GM12878 (cell line): ENCODE data around the gene MCM9. TPM values are rescaled to one million over a fixed set of nuclear protein-coding genes. Genes with fewer than 3 reads are reported as not detected.

ENCODE experiments used
- ATAC-seq: fragments of 200-7000 bp; cut with Tn5 transposase; 3 replicates; pipeline ENCODE4 v1.9.1; 2020; ENCODE audit warnings: mild to moderate bottlenecking, moderate library complexity
- BruUV-seq: library from RNA; stranded (reverse); fragments of 400-500 nt; replicated peaks from 2 replicates; lab custom pipeline; 2021; lab: Mats Ljungman, UMichigan
- CTCF ChIA-PET: fragments of 300-600 bp; sonication (Branson Sonifier 250); formaldehyde crosslinking; extraction: SDS; loops from one replicate; lab custom pipeline; 2021; ENCODE audit warnings: inconsistent platforms; lab: Yijun Ruan, JAX
- POLR2A ChIA-PET: fragments of 350-600 bp; formaldehyde crosslinking; extraction: SDS; loops from one replicate; lab custom pipeline; 2021; ENCODE audit warnings: inconsistent platforms; lab: Charles Lee
- RAD21 ChIA-PET: fragments of 300-600 bp; sonication (Branson Sonifier 250); formaldehyde crosslinking; loops from one replicate; lab custom pipeline; 2023; ENCODE audit warnings: antibody characterized with exemption; ENCODE audit not compliant: unreplicated experiment; lab: Charles Lee
- SMC1A ChIA-PET: fragments of 300-600 bp; sonication (Branson Sonifier 250); formaldehyde crosslinking; loops from one replicate; lab custom pipeline; 2023; ENCODE audit not compliant: unreplicated experiment, uncharacterized antibody; lab: Charles Lee
- DNase-seq: peaks from one replicate; pipeline ENCODE4 v3.0.0-alpha.2; 2011; ENCODE audit warnings: low read depth, low spot score
- FAIRE-seq: peaks from 3 replicates; lab custom pipeline; 2011; peaks lifted over from hg19 to GRCh38; lab: Jason Lieb, UNC
- H2AFZ ChIP-seq: 2 replicates; pipeline ENCODE4 v1.6.0; 2011; ENCODE audit warnings: low read depth, low read length, control low read depth; ENCODE audit not compliant: control insufficient read depth
- H3K27ac ChIP-seq: 2 replicates; pipeline ENCODE4 v1.5.1; 2011; ENCODE audit warnings: control low read depth; ENCODE audit not compliant: control insufficient read depth, insufficient read depth
- H3K27me3 ChIP-seq, 2 experiments: replicated peaks in 1 of 2; 2 replicates each; pipeline versions ENCODE4 v1.6.0 to v1.6.1; 2011; ENCODE audit warnings: low read length in 1 of 2; ENCODE audit not compliant: control insufficient read depth in 2 of 2, insufficient read depth in 2 of 2
- H3K36me3 ChIP-seq, 2 experiments: 2 replicates each; pipeline ENCODE4 v1.5.1; 2011; ENCODE audit warnings: low read length in 1 of 2; ENCODE audit not compliant: control insufficient read depth in 2 of 2, insufficient read depth in 2 of 2
- H3K4me1 ChIP-seq: 2 replicates; pipeline ENCODE4 v1.6.1; 2011; ENCODE audit warnings: mild to moderate bottlenecking, low read length, moderate library complexity, mixed read lengths; ENCODE audit not compliant: control insufficient read depth, insufficient read depth
- H3K4me2 ChIP-seq: 2 replicates; pipeline ENCODE4 v1.6.0; 2011; ENCODE audit warnings: control low read depth; ENCODE audit not compliant: control insufficient read depth, insufficient read depth
- H3K4me3 ChIP-seq: fragments of 200-600 bp; sonication (generic); 2 replicates; pipeline ENCODE4 v1.5.1; 2016
- H3K79me2 ChIP-seq: 2 replicates; pipeline ENCODE4 v1.6.0; 2011; ENCODE audit warnings: low read length; ENCODE audit not compliant: control insufficient read depth, insufficient read depth
- H3K9ac ChIP-seq: 2 replicates; pipeline ENCODE4 v1.8.0; 2011; ENCODE audit warnings: low read length, control low read depth, mixed read lengths; ENCODE audit not compliant: control insufficient read depth, insufficient read depth
- H3K9me3 ChIP-seq: replicated peaks from 3 replicates; pipeline ENCODE4 v1.5.1; 2011; ENCODE audit warnings: mild to moderate bottlenecking, low read length; ENCODE audit not compliant: control insufficient read depth, insufficient read depth
- H4K20me1 ChIP-seq: 2 replicates; pipeline ENCODE4 v1.6.0; 2011; ENCODE audit not compliant: control insufficient read depth, insufficient read depth
- BRCA1 ChIP-seq: IDR thresholded peaks from 2 replicates; pipeline ENCODE4 v1.6.1; 2011; ENCODE audit warnings: low read depth, low read length, improper control_type of control experiment
- CHD1 ChIP-seq: IDR thresholded peaks from 2 replicates; pipeline ENCODE4 v1.6.1; 2012; ENCODE audit warnings: low read depth, low read length, improper control_type of control experiment
- CREB1 ChIP-seq: IDR thresholded peaks from 2 replicates; pipeline ENCODE4 v1.6.1; 2012; ENCODE audit warnings: low read depth, mild to moderate bottlenecking, inconsistent platforms
- HDGF ChIP-seq: fragments of 450-650 bp; IDR thresholded peaks from 2 replicates; pipeline ENCODE4 v1.6.1; 2016; ENCODE audit warnings: antibody characterized with exemption
- MYC ChIP-seq: IDR thresholded peaks from 2 replicates; pipeline ENCODE4 v1.6.1; 2011; ENCODE audit warnings: mild to moderate bottlenecking, low read length, moderate library complexity, inconsistent platforms; ENCODE audit not compliant: insufficient read depth, insufficient replicate concordance, insufficient read length, severe bottlenecking
- NFYA ChIP-seq: IDR thresholded peaks from 2 replicates; pipeline ENCODE4 v1.6.1; 2011; ENCODE audit warnings: low read depth, mild to moderate bottlenecking, low read length, improper control_type of control experiment, borderline replicate concordance
- NR2C2 ChIP-seq: IDR thresholded peaks from 2 replicates; pipeline ENCODE4 v1.6.1; 2011; ENCODE audit warnings: borderline replicate concordance, low read depth; ENCODE audit not compliant: control insufficient read depth, insufficient read length
- RFX5 ChIP-seq: IDR thresholded peaks from 2 replicates; pipeline ENCODE4 v1.6.1; 2011; ENCODE audit warnings: low read depth, low read length, improper control_type of control experiment
- ZNF217 ChIP-seq: fragments of 450-650 bp; IDR thresholded peaks from 2 replicates; pipeline ENCODE4 v1.6.1; 2017; ENCODE audit warnings: antibody characterized with exemption, mild to moderate bottlenecking
- ZSCAN29 ChIP-seq: fragments of 450-650 bp; IDR thresholded peaks from 2 replicates; pipeline ENCODE4 v1.6.1; 2017; ENCODE audit warnings: mild to moderate bottlenecking, moderate library complexity
- WGBS: methylation state at CpG from one replicate; pipeline ENCODE4 v1.1.6; 2016; ENCODE audit warnings: low lambda C conversion rate; ENCODE audit not compliant: insufficient replicate concordance, insufficient coverage; ENCODE audit errors: missing lambda C conversion rate; 5-methylcytosine and 5-hydroxymethylcytosine counted together
- in situ Hi-C: fragments of 300-500 bp; cut with MboI; formaldehyde crosslinking; loops from 9 replicates; pipeline ENCODE4 v1.14.3; 2018; ENCODE audit warnings: mixed read lengths
- intact Hi-C: fragments of 100-400 bp; cut with micrococcal nuclease; formaldehyde crosslinking; loops from one replicate; pipeline ENCODE4 v1.14.2; 2022; ENCODE audit not compliant: unreplicated experiment
- polyA plus RNA-seq, 11 experiments: library from polyadenylated mRNA; depleted of rRNA in 4 of 11; unstranded in 6 of 11; stranded (reverse) in 5 of 11; fragments of >200 nt; fragmentation: Nextera tagmentation in 4 of 11; fragmentation: Illumina TruSeq in 1 of 11; extraction: Ambion mirVana in 4 of 11; extraction: Trizol in 1 of 11; gene quantifications; 1 replicate in 1 of 11; 2 replicates in 10 of 11; pipeline versions ENCODE4 v1.2.1 to v1.2.3, GENCODE V29; 2011 to 2016; ENCODE audit warnings: inconsistent platforms in 2 of 11, missing spikeins in 2 of 11, low read depth in 1 of 11
- total RNA-seq, 4 experiments: library from RNA; depleted of rRNA in 3 of 4; stranded (reverse); fragments of >200 nt in 3 of 4; fragmentation: Illumina TruSeq in 1 of 4; extraction: Trizol in 1 of 4; gene quantifications; 2 replicates each; pipeline versions ENCODE4 v1.2.1 to v1.2.3, GENCODE V29; 2013 to 2021
- TF ChIP-seq, protein P1 (sequence below): fragments of 450-650 bp; IDR thresholded peaks from 2 replicates; pipeline ENCODE4 v1.6.1; 2014; ENCODE audit warnings: mild to moderate bottlenecking
- TF ChIP-seq, protein P2 (sequence below): IDR thresholded peaks from 2 replicates; pipeline ENCODE4 v1.6.1; 2012; ENCODE audit warnings: mild to moderate bottlenecking, low read depth, low read length
- TF ChIP-seq, protein P3 (sequence below): IDR thresholded peaks from 2 replicates; pipeline ENCODE4 v1.6.1; 2012; ENCODE audit warnings: low read depth, low read length, improper control_type of control experiment
- TF ChIP-seq, protein P4 (sequence below): IDR thresholded peaks from 2 replicates; pipeline ENCODE4 v1.6.1; 2011; ENCODE audit warnings: mild to moderate bottlenecking, low read depth, low read length, moderate library complexity; ENCODE audit not compliant: insufficient replicate concordance
- TF ChIP-seq, protein P5 (sequence below): fragments of 450-650 bp; IDR thresholded peaks from 2 replicates; pipeline ENCODE4 v1.6.1; 2018; ENCODE audit warnings: borderline replicate concordance, mild to moderate bottlenecking; ENCODE audit not compliant: partially characterized antibody

The MCM9 gene
- total and polyA plus RNA-seq, 10 of the 15 experiments (the other 5 are each of a cell fraction or from before 2014, with no cell fraction given): 3.4 to 18.5 (median 9.7) TPM

DNA sequence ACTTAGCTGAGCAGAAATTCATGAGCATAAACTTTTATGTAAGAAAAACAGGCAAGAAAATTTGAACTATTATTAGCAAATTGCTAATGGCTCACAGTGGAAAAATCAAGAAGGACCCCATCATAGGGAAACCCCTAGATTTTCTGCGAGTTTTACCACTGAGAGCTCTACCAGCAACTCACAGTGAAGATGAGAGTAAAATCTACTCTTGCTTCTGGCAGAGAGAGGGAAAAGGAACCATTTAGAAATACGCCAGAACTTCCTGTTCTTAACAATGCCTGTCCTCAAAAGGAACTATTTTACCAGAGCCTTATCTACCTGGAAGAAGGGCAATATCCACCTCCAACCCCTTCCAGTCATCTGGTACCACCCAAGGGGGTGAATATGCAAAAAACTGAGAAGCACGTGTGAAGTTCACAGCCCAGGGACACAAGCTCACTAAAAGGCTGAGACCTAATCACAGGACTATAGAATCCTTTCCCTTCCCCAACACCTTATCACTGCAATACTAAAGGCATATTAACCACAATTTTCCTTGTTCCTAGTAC lies 75.4 kb downstream of the MCM9 start:
- no peak overlapping the region for H3K9ac ChIP-seq
- H4K20me1 ChIP-seq: no peaks in the 10 kb centered on the region
- DNase-seq: no peak
- H3K4me2 ChIP-seq: no peak overlapping the region
- 14% methylated on average over 3 of the region's 3 CpGs for whole genome bisulfite sequencing
- in situ Hi-C loops (no loop called here), intact Hi-C loops (no loop called here)
- no TSS peak for BruUV-seq
- peak overlapping the region; percentile 28 for H2AFZ ChIP-seq
- H3K27ac ChIP-seq: no peak overlapping the region
- 0 out of 4 replicates have a peak, but pooled peaks cover 2% of the 10 kb centered on the region in 2 experiments for H3K36me3 ChIP-seq
- no peak for FAIRE-seq
- ATAC-seq: no peak
- POLR2A ChIA-PET: interaction anchor here (1.2 kb wide), 1 partner anchor 14 kb away, joined by 3 read pairs; no protein-coding TSS in a partner anchor
- RAD21 ChIA-PET: no interaction called here
- CTCF ChIA-PET: interaction anchor here (1.0 kb wide), 1 partner anchor 36 kb away, joined by 4 read pairs; no protein-coding TSS in a partner anchor
- H3K4me1 ChIP-seq: no peaks in the 10 kb centered on the region
- no peaks in the 10 kb centered on the region for H3K27me3 ChIP-seq
- SMC1A ChIA-PET: interaction anchor here (1.0 to 1.2 kb wide), 3 partner anchors 16 to 31 kb away, joined by 3 to 4 read pairs (median 3); no protein-coding TSS in a partner anchor
- H3K9me3 ChIP-seq: peaks cover 5% of the 10 kb centered on the region; the same call in 2 of the 3 replicates
- H3K4me3 ChIP-seq: no peak overlapping the region
- H3K79me2 ChIP-seq: no peaks in the 10 kb centered on the region; the same call in 1 of the 2 replicates
- TF ChIP-seq ZSCAN29 (no peak), HDGF (no peak), ZNF217 (no peak), NR2C2 (no peak), NFYA (no peak), CHD1 (no peak), CREB1 (no peak), MYC (no peak), RFX5 (no peak), BRCA1 (no peak)
- TF ChIP-seq, protein P1, sequence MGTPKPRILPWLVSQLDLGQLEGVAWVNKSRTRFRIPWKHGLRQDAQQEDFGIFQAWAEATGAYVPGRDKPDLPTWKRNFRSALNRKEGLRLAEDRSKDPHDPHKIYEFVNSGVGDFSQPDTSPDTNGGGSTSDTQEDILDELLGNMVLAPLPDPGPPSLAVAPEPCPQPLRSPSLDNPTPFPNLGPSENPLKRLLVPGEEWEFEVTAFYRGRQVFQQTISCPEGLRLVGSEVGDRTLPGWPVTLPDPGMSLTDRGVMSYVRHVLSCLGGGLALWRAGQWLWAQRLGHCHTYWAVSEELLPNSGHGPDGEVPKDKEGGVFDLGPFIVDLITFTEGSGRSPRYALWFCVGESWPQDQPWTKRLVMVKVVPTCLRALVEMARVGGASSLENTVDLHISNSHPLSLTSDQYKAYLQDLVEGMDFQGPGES: no peak
- TF ChIP-seq, protein P2, sequence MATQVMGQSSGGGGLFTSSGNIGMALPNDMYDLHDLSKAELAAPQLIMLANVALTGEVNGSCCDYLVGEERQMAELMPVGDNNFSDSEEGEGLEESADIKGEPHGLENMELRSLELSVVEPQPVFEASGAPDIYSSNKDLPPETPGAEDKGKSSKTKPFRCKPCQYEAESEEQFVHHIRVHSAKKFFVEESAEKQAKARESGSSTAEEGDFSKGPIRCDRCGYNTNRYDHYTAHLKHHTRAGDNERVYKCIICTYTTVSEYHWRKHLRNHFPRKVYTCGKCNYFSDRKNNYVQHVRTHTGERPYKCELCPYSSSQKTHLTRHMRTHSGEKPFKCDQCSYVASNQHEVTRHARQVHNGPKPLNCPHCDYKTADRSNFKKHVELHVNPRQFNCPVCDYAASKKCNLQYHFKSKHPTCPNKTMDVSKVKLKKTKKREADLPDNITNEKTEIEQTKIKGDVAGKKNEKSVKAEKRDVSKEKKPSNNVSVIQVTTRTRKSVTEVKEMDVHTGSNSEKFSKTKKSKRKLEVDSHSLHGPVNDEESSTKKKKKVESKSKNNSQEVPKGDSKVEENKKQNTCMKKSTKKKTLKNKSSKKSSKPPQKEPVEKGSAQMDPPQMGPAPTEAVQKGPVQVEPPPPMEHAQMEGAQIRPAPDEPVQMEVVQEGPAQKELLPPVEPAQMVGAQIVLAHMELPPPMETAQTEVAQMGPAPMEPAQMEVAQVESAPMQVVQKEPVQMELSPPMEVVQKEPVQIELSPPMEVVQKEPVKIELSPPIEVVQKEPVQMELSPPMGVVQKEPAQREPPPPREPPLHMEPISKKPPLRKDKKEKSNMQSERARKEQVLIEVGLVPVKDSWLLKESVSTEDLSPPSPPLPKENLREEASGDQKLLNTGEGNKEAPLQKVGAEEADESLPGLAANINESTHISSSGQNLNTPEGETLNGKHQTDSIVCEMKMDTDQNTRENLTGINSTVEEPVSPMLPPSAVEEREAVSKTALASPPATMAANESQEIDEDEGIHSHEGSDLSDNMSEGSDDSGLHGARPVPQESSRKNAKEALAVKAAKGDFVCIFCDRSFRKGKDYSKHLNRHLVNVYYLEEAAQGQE: no peak
- TF ChIP-seq, protein P3, sequence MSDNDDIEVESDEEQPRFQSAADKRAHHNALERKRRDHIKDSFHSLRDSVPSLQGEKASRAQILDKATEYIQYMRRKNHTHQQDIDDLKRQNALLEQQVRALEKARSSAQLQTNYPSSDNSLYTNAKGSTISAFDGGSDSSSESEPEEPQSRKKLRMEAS: no peak
- TF ChIP-seq, protein P4, sequence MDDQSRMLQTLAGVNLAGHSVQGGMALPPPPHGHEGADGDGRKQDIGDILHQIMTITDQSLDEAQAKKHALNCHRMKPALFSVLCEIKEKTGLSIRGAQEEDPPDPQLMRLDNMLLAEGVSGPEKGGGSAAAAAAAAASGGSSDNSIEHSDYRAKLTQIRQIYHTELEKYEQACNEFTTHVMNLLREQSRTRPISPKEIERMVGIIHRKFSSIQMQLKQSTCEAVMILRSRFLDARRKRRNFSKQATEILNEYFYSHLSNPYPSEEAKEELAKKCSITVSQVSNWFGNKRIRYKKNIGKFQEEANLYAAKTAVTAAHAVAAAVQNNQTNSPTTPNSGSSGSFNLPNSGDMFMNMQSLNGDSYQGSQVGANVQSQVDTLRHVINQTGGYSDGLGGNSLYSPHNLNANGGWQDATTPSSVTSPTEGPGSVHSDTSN: no peak
- TF ChIP-seq, protein P5, sequence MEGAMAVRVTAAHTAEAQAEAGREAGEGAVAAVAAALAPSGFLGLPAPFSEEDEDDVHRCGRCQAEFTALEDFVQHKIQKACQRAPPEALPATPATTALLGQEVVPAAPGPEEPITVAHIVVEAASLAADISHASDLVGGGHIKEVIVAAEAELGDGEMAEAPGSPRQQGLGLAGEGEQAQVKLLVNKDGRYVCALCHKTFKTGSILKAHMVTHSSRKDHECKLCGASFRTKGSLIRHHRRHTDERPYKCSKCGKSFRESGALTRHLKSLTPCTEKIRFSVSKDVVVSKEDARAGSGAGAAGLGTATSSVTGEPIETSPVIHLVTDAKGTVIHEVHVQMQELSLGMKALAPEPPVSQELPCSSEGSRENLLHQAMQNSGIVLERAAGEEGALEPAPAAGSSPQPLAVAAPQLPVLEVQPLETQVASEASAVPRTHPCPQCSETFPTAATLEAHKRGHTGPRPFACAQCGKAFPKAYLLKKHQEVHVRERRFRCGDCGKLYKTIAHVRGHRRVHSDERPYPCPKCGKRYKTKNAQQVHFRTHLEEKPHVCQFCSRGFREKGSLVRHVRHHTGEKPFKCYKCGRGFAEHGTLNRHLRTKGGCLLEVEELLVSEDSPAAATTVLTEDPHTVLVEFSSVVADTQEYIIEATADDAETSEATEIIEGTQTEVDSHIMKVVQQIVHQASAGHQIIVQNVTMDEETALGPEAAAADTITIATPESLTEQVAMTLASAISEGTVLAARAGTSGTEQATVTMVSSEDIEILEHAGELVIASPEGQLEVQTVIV: no peak
